Upper lobe of right lung (tissue), 1 donor: ENCODE data around the gene HEG1. TPM values are rescaled to one million over a fixed set of nuclear protein-coding genes. Genes with fewer than 3 reads are reported as not detected.
A peak's percentile ranks its signal among the peaks of the same experiment; 100 is the strongest.

Experiments
- ATAC-seq: fragments of 200-7000 bp; cut with Tn5 transposase; one replicate; pipeline ENCODE4 v1.9.1; 2020; ENCODE audit warnings: mild to moderate bottlenecking, moderate library complexity
- DNase-seq: peaks from one replicate; pipeline ENCODE4 v3.0.0-alpha.2; 2020
- H3K27ac ChIP-seq: fragments of 200-600 bp; one replicate; pipeline ENCODE4 v1.8.0; 2022
- H3K27me3 ChIP-seq: fragments of 200-600 bp; one replicate; pipeline ENCODE4 v1.8.0; 2022; ENCODE audit warnings: mild to moderate bottlenecking
- H3K36me3 ChIP-seq: fragments of 200-600 bp; one replicate; pipeline ENCODE4 v1.8.0; 2022
- H3K4me1 ChIP-seq: fragments of 200-600 bp; one replicate; pipeline ENCODE4 v1.8.0; 2022
- H3K4me3 ChIP-seq: fragments of 200-600 bp; one replicate; pipeline ENCODE4 v1.8.0; 2022; ENCODE audit warnings: mild to moderate bottlenecking
- H3K9me3 ChIP-seq: fragments of 200-600 bp; one replicate; pipeline ENCODE4 v1.8.0; 2022
- intact Hi-C: fragments of 100-400 bp; cut with DNase I; formaldehyde crosslinking; loops from one replicate; pipeline ENCODE4 v1.11.0; 2022
- total RNA-seq: library from RNA; stranded (reverse); fragmentation: NEBNext Ultra II Directional; extraction: Animal tissue kit (Norgen Biotek cat#: 25700); gene quantifications from one replicate; pipeline ENCODE4 v1.2.1, GENCODE V29; 2021
- TF ChIP-seq, protein P1 (sequence below): fragments of 200-600 bp; IDR thresholded peaks from one replicate; pipeline ENCODE4 v1.8.0; 2022; ENCODE audit warnings: antibody characterized with exemption
- donor health status: DM: no; HTN: yes; CAD: no; lungs with severe emphysema.

HEG1 gene
- total RNA-seq, 1 donor from 2014 or later: 234 TPM

DNA sequence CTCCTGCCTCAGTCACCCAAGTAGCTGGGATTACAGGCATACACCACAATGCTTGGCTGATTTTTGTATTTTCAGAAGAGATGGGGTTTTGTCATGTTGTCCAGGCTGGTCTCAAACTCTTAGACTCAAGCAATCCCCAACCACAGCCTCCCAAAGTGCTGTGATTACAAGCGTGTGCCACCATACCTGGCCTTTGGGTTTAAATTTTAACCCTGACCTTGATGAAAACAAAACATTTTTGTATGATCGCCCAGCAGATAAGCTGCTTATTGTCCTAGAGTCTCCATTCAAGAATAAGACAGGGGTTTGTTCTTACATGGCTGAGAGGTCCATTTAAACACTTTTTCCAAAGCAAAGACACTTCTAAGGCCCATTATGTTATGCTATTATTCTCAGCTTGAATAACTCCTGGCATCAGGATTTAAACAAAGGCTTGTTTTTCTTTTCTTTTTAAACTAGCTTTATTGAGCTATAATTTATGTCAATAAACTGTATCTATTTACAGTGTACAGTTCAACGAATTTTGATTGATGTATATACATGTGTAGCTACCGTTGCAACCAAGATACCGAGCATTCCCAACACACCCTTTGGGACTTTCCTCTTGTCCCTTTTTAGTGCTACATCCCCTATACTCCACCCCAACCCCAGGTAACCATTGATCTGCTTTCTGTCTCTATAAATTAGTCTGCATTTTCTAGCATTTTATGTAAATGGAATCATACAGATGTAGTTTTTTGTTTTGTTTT lies 119.8 kb downstream of the HEG1 start:
- no peaks in the 10 kb centered on the region for H3K36me3 ChIP-seq
- no peak for ATAC-seq
- intact Hi-C loops: loop anchor here (10.0 kb wide), 2 partner anchors 229 to 499 kb away; no protein-coding TSS in a partner anchor
- no peak overlapping the region for H3K4me3 ChIP-seq
- no peak overlapping the region for H3K27ac ChIP-seq
- H3K9me3 ChIP-seq: no peaks in the 10 kb centered on the region
- H3K27me3 ChIP-seq: no peaks in the 10 kb centered on the region
- no peak for DNase-seq
- H3K4me1 ChIP-seq: no peaks in the 10 kb centered on the region
- TF ChIP-seq, protein P1, sequence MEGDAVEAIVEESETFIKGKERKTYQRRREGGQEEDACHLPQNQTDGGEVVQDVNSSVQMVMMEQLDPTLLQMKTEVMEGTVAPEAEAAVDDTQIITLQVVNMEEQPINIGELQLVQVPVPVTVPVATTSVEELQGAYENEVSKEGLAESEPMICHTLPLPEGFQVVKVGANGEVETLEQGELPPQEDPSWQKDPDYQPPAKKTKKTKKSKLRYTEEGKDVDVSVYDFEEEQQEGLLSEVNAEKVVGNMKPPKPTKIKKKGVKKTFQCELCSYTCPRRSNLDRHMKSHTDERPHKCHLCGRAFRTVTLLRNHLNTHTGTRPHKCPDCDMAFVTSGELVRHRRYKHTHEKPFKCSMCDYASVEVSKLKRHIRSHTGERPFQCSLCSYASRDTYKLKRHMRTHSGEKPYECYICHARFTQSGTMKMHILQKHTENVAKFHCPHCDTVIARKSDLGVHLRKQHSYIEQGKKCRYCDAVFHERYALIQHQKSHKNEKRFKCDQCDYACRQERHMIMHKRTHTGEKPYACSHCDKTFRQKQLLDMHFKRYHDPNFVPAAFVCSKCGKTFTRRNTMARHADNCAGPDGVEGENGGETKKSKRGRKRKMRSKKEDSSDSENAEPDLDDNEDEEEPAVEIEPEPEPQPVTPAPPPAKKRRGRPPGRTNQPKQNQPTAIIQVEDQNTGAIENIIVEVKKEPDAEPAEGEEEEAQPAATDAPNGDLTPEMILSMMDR: no peak

DNA sequence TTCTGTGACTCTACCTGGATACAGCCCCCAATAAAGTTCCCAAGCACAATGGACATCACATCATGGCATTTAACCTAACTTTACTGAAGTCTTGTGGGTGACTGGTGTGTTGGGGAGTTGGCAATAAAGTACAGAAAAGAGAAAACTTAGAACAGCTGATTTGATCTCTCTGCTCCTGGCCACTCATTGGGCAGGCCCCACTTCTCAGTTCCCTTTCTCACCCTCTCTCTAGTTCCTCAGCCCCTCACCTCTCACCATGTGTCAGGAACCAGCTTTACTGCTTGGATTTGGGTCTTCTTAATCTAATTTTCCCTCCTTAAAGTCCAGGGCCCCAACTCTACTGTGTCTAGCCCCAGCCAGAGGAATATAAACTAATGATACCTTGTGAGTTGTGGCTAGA lies 120.5 kb downstream of the HEG1 start:
- Histone ChIP-seq H3K27me3 (no peaks in the 10 kb centered on the region), H3K4me3 (no peak overlapping the region), H3K4me1 (no peaks in the 10 kb centered on the region), H3K27ac (no peak overlapping the region), H3K36me3 (no peaks in the 10 kb centered on the region), H3K9me3 (no peaks in the 10 kb centered on the region)
- intact Hi-C loops: loop anchor here (10.0 kb wide), 2 partner anchors 230 to 500 kb away; no protein-coding TSS in a partner anchor
- no peak for DNase-seq
- TF ChIP-seq, protein P1: no peak
- no peak for ATAC-seq

DNA sequence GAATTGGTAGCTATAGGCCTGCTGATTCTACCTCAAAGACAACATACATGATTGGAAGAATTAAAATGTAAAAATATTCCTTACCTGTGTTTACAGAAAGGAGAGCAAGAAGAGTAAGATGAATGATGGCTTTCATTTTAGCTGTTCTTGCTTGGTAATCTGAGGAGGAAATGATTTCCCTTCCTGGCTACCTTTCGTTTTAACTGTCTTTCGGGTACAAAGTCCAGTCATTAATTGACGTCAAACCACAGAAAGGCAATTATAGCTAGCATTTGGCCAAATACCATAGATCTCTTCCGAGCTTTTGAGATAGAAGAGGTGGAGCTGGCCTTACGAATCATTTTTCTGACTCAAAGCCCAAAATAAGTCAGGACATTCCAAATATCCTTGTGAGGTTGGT lies 121.2 kb downstream of the HEG1 start, which contains the start of gene MUC13:
Gene MUC13 (minus strand): TSS at position 175 of the 400 bp plus-strand sequence. CDS start 39 bp downstream, at position 136.
- no peak within 1 kb of the TSS for H3K27ac ChIP-seq
- no peaks in the 10 kb centered on the region for H3K27me3 ChIP-seq
- DNase-seq (no peak), ATAC-seq (no peak)
- H3K4me3 ChIP-seq: no peak within 1 kb of the TSS
- H3K36me3 ChIP-seq: no peaks in the 10 kb centered on the region
- intact Hi-C loops: loop anchor here (10.0 kb wide), 2 partner anchors 230 to 500 kb away; no protein-coding TSS in a partner anchor
- TF ChIP-seq, protein P1: no peak
- no peaks in the 10 kb centered on the region for H3K4me1 ChIP-seq
- no peaks in the 10 kb centered on the region for H3K9me3 ChIP-seq

DNA sequence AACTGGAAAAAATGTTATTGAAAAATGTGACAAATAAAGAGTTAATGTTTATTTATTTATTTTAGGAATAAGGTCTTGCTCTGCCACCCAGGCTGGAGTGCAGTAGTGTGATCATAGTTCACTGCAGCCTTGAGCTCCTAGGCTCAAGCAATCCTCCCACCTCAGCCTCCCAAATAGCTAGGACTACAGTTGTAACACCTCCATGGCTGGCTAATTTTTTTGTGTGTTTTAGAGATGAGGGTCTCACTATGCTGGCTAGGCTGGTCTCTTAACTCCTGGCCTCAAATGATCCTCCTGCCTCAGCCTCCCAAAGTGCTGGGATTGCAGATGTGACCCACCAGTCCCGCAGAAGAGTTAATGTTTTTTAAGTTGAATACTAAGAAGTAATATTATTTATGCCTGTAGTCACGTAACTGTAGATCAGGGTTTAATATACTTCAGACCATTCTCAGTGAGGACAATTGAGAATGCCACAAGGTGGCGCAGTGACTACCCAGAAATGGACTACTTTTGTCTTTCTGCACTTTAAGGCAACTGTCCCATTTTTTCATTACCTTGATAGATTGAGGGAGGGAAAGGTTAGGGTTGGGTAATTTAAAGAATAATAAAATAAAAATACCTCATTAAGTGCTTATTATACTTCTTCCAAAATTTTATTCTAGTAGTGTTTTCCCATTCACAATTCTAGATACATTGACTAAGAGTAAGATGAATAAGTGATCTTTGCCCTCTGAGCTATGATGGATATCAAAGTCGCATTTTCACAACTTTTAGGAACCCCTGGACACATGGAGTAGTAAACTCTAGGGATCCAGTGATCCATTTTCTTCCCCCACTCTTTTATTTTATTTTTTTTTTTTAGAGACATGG lies 127.2 kb downstream of the HEG1 start:
- Histone ChIP-seq H3K4me3 (no peak overlapping the region), H3K4me1 (no peaks in the 10 kb centered on the region), H3K36me3 (no peaks in the 10 kb centered on the region), H3K9me3 (no peaks in the 10 kb centered on the region), H3K27me3 (no peaks in the 10 kb centered on the region), H3K27ac (no peak overlapping the region)
- TF ChIP-seq, protein P1: peak; percentile 81
- no peak for DNase-seq
- ATAC-seq: peak; percentile 84
- intact Hi-C loops: no loop called here

DNA sequence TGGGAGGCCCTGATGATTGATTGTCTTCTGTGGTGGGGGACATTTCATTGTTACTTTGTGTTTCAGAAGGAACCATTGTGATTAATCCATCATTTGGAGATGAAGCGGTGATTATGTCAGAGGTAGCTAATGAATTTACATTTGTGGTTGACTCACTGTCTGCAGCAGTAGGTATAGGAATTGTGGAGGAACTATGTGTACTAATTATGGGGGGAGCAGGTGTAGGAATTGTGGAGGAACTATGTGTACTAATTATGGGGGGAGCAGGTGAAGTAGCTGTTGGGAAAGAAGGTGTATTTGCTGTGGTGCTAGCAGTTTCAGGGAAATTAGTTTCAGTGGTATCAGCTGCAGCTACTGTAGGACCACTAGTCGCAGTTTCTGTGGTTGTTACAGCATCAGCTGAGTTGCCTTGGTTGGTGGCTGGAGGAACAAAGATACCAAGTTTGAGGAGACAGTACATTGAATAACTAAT lies 128.2 kb downstream of the HEG1 start:
- Histone ChIP-seq H3K4me1 (no peaks in the 10 kb centered on the region), H3K27ac (no peak overlapping the region), H3K36me3 (no peaks in the 10 kb centered on the region), H3K27me3 (no peaks in the 10 kb centered on the region), H3K4me3 (no peak overlapping the region), H3K9me3 (no peaks in the 10 kb centered on the region)
- intact Hi-C loops: no loop called here
- DNase-seq (no peak), ATAC-seq (no peak)
- TF ChIP-seq, protein P1: no peak
